Coronary artery (tissue), 2 donors: ENCODE results near the gene LEFTY1.

ENCODE experiments used
- DNase-seq: peaks from one replicate; pipeline ENCODE4 v3.0.0-alpha.2; 2017; ENCODE audit warnings: low spot score
- H3K27ac ChIP-seq, 2 donors: fragments of 200-600 bp; sonication (generic); one replicate each; pipeline ENCODE4 v1.5.1; 2016 to 2019
- H3K4me3 ChIP-seq: fragments of 200-600 bp; sonication (generic); 2 replicates; pipeline ENCODE4 v1.5.1; 2016; ENCODE audit warnings: mild to moderate bottlenecking, moderate library complexity
- TF ChIP-seq, protein P1 (sequence below): fragments of 200-600 bp; sonication (generic); IDR thresholded peaks from one replicate; pipeline ENCODE4 v1.5.1; 2019; ENCODE audit warnings: antibody characterized with exemption

Gene LEFTY1

DNA sequence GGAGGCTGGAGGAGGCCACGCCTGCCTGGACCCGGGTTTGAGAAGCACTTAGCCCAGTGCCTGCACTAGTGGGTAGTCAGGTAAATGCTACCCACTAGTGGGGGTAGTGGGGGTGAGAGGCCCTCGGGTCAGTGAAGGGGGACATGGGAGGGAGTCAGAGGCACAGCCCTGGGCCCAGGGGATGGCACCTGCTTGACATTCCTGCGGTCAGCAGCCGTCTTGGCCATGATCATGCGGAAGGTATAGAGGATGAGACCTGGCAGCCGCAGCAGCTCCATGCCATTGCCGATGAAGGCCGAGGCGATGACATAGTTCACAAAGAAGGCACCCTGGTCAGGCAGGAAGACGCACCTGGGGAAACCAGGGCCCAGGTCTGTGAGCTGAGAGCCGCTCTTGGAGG lies 35.5 kb downstream of the LEFTY1 start:
- Histone ChIP-seq H3K27ac (no peak overlapping the region), H3K4me3 (no peak overlapping the region)
- TF ChIP-seq, protein P1, sequence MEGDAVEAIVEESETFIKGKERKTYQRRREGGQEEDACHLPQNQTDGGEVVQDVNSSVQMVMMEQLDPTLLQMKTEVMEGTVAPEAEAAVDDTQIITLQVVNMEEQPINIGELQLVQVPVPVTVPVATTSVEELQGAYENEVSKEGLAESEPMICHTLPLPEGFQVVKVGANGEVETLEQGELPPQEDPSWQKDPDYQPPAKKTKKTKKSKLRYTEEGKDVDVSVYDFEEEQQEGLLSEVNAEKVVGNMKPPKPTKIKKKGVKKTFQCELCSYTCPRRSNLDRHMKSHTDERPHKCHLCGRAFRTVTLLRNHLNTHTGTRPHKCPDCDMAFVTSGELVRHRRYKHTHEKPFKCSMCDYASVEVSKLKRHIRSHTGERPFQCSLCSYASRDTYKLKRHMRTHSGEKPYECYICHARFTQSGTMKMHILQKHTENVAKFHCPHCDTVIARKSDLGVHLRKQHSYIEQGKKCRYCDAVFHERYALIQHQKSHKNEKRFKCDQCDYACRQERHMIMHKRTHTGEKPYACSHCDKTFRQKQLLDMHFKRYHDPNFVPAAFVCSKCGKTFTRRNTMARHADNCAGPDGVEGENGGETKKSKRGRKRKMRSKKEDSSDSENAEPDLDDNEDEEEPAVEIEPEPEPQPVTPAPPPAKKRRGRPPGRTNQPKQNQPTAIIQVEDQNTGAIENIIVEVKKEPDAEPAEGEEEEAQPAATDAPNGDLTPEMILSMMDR: no peak
- DNase-seq: no peak

DNA sequence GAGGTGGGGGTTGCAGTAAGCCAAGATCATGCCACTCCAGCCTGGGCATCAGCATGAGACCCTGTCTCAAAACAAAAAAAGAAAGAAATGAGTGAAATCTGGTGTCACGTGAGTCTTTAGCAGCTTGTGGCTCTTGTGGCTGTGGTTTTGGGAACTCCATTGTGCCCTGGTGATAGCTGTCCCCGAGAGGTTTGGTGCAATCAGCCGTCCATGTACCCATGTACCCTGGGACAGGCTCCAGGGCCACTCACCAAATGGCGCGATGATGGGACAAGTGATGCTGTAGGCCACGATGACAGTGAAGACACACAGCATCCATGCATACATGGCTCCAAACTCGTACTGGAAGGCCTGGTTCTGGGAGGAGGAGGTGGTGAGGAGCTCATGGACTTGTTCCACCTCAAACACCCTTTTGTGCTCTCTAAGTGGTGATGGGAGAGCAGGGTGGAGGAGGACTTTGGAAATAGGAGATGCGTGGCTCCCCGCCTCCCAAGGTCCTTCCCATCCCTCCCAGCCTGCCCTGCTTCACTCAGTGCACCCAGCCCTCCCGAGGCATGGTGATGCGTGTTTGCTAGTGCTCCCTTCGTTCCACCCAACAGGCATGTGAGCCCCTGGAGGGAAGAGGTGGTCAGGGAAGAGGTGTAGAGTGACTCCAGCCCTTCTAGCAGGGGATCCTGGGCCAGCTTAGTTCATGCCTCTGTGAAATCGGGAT lies 36.4 kb downstream of the LEFTY1 start:
- H3K27ac ChIP-seq: no peak overlapping the region
- TF ChIP-seq, protein P1: no peak
- DNase-seq: no peak
- H3K4me3 ChIP-seq: no peak overlapping the region

DNA sequence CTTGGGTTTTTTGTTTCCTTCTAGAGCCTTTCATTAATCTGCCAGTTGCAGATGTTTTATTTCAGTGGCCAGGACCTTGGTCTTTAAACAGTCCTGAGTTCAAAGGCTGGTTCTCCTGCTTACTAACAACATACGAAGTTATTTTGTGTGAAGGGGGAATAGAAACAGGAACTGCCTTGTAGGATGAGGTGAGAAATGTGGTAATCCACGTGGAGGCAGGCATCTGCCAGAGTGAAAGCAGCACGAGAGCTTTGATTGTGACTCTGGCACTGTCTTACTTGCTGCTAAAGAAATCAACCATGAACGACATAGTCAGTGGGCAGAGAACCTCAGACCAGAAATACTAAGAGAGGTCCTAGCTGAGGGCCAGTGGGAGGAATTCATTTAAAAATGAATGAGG lies 37.1 kb downstream of the LEFTY1 start:
- Histone ChIP-seq H3K4me3 (no peak overlapping the region), H3K27ac (no peak overlapping the region)
- DNase-seq: no peak
- TF ChIP-seq, protein P1: no peak

DNA sequence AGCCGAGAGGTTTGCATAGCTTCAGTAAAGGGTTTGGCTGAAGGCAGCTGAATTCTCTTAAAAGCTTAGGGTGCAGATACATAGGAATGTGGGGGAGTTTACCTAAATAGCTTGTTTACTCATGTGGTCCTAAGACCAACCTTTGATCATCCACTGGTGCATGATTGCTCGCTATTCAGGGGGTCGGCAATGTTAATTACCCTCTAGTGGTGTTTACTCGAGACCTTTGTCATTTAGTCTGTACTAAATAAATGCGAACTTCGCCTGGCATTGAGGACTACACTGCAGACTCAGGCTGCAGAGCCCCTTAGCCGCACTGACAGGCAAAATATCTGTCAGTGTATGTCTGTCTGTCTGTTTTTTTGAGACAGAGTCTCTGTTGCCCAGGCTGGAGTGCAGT lies 38.6 kb downstream of the LEFTY1 start:
- Histone ChIP-seq H3K27ac (no peak overlapping the region), H3K4me3 (no peak overlapping the region)
- DNase-seq: no peak
- TF ChIP-seq, protein P1: no peak

DNA sequence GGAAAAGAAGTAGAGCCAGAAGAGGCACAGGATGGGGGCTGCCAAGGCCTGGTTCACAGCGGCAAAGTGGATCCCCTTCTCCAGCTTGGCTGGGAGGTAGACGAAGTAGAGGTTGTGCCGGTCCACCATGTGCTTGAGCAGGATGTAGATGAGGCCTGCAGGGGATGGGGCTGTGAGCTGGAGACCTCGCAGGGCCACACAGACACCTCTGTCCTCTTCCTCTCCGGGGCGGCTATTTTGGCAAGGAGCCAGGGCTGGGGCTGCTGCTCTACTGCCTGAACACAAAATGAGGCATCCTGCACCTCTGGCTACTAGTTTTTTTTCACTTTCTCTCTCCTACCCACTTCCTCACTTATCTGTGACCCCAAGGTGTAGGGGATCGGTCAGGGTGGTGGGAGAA lies 39.0 kb downstream of the LEFTY1 start:
- DNase-seq: no peak
- TF ChIP-seq, protein P1: no peak
- no peak overlapping the region for H3K4me3 ChIP-seq
- peak overlapping the region in 1 of 2 donors; percentile 31 for H3K27ac ChIP-seq

DNA sequence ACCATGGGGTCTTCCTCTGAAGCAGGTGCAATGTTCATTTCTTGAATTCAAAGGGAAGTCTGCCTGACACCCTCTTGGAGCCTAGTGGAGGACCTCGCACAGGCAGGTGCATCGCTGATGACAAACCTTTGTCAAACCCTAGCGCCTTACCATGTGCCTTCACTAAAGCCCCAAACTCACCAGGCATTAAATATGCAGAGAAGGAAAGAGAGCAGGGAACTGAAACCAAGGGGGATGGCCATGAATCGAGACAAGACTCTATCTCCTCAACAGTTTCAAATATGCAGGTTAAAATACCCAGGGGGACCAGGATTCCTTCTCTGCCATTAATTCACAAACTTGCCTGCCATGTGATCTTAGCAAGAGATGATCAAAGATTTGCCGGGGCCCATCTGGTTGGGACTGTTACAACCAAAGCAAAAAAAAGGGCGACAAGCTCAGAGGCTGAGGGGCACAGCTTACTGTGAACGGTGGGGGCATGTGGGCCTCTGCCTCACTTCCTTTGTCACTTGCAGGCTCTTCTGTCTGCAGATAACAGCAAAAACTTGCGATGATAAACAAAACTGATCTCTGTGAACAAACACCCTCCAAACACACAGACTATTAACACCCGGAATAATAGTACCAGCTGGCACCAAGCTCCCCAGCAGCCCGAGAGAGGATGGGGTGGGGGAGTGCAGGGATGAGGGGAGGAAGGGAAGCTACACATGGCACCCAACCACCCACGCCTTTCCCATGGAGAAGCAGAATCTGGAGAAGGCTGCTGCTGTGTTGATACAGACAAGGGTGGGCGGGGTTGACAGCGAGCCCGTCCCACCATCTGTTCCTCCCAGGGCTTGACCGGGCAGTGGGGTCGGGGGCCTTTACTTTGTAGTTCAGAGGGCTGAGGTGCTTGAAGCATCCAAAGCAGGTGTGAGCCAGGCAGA lies 40.7 kb downstream of the LEFTY1 start:
- Histone ChIP-seq H3K27ac (no peak overlapping the region), H3K4me3 (no peak overlapping the region)
- TF ChIP-seq, protein P1: no peak
- DNase-seq: no peak

DNA sequence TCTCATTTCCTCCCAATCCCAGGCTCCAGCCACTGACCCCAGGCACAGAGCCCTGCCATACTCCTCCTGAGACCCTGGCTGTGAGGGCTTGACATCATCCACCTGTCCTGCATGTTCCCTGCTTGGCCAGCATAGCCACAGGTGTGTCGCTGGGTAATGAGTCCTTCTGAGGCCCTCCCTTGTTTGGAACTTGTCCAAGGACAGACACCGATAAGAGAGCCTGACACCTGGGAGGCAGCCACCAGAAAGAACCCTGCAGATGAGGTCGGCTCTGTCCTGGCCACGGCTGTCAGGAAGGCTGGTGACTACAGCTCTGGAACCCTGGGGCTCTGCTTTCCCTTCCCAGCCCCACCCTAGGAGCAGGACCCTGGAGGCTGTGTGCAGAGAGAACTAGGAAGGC lies 41.3 kb downstream of the LEFTY1 start:
- TF ChIP-seq, protein P1: no peak
- Histone ChIP-seq H3K27ac (no peak overlapping the region), H3K4me3 (no peak overlapping the region)
- no peak for DNase-seq
